Neural cell (in vitro differentiated cells): Measurements from ENCODE around the gene FGF14. TPM values are rescaled to one million over a fixed set of nuclear protein-coding genes. Genes with fewer than 3 reads are reported as not detected.

ENCODE experiments used
- H2AFZ ChIP-seq: fragments of 200-600, 300-800 bp; sonication (generic), shearing (Covaris generic); 2 replicates; pipeline ENCODE4 v1.6.0; 2014; ENCODE audit warnings: low read depth, mild to moderate bottlenecking, antibody characterized with exemption, low read length, moderate library complexity
- H3F3A ChIP-seq: fragments of 200-600 bp; shearing (Covaris generic); 2 replicates; pipeline ENCODE4 v1.6.1; 2016; ENCODE audit warnings: mild to moderate bottlenecking, moderate library complexity, mixed read lengths, antibody characterized with exemption, low read length; ENCODE audit not compliant: insufficient read depth, poor library complexity, severe bottlenecking
- H3K27ac ChIP-seq: fragments of 200-600, 300-800 bp; sonication (generic), shearing (Covaris generic); 2 replicates; pipeline ENCODE4 v1.5.1; 2014; ENCODE audit warnings: mild to moderate bottlenecking, low read length, moderate library complexity
- H3K27me3 ChIP-seq: fragments of 300-800, 200-600 bp; sonication (generic), shearing (Covaris generic); 2 replicates; pipeline ENCODE4 v1.6.0; 2014; ENCODE audit warnings: mild to moderate bottlenecking, low read depth, low read length, moderate library complexity; ENCODE audit not compliant: insufficient read depth
- H3K36me3 ChIP-seq: fragments of 300-800, 200-600 bp; sonication (generic), shearing (Covaris generic); 2 replicates; pipeline ENCODE4 v1.5.1; 2014; ENCODE audit warnings: mild to moderate bottlenecking, antibody characterized with exemption, low read length, moderate library complexity; ENCODE audit not compliant: insufficient read depth
- H3K4me2 ChIP-seq: fragments of 300-800, 200-600 bp; sonication (generic), shearing (Covaris generic); 2 replicates; pipeline ENCODE4 v1.6.0; 2014; ENCODE audit warnings: mild to moderate bottlenecking, low read length
- H3K4me3 ChIP-seq: fragments of 300-800, 200-600 bp; sonication (generic), shearing (Covaris generic); 2 replicates; pipeline ENCODE4 v1.5.1; 2014; ENCODE audit warnings: mild to moderate bottlenecking, low read length, moderate library complexity
- H3K79me2 ChIP-seq: fragments of 200-600 bp; shearing (Covaris generic); replicated peaks from 2 replicates; pipeline ENCODE4 v1.6.0; 2014; ENCODE audit warnings: mild to moderate bottlenecking, low read length, moderate library complexity; ENCODE audit not compliant: insufficient read depth
- H3K9ac ChIP-seq: fragments of 300-800, 200-600 bp; sonication (generic), shearing (Covaris generic); 2 replicates; pipeline ENCODE4 v1.6.1; 2016; ENCODE audit warnings: mild to moderate bottlenecking, low read length, mixed read lengths
- H3K9me2 ChIP-seq: fragments of 200-600 bp; shearing (Covaris generic); 2 replicates; pipeline ENCODE4 v1.6.1; 2016; ENCODE audit warnings: mild to moderate bottlenecking, low read length, mixed read lengths; ENCODE audit not compliant: insufficient read depth
- H3K9me3 ChIP-seq: fragments of 200-600, 300-800 bp; sonication (generic), shearing (Covaris generic); 2 replicates; pipeline ENCODE4 v1.6.1; 2016; ENCODE audit warnings: mild to moderate bottlenecking, mixed run types, low read length, moderate library complexity, mixed read lengths
- H4K20me1 ChIP-seq: fragments of 200-600 bp; shearing (Covaris generic); 2 replicates; pipeline ENCODE4 v1.6.1; 2016; ENCODE audit warnings: mild to moderate bottlenecking, mixed run types; ENCODE audit not compliant: insufficient read depth
- EP300 ChIP-seq: fragments of 450-650 bp; conservative IDR thresholded peaks from 2 replicates; pipeline ENCODE4 v1.6.1; 2014; ENCODE audit warnings: antibody characterized with exemption, mild to moderate bottlenecking, moderate library complexity; ENCODE audit not compliant: poor library complexity, severe bottlenecking
- EZH2 ChIP-seq: fragments of 200-600, 300-800 bp; shearing (Covaris generic), sonication (generic); IDR thresholded peaks from 2 replicates; pipeline ENCODE4 v1.6.1; 2014; ENCODE audit warnings: antibody characterized with exemption, low read length, borderline replicate concordance, mild to moderate bottlenecking; ENCODE audit not compliant: insufficient read depth, poor library complexity, severe bottlenecking
- MXI1 ChIP-seq: fragments of 450-650 bp; conservative IDR thresholded peaks from 2 replicates; pipeline ENCODE4 v1.6.1; 2014; ENCODE audit warnings: antibody characterized with exemption, mild to moderate bottlenecking; ENCODE audit not compliant: poor library complexity, severe bottlenecking
- POLR2AphosphoS5 ChIP-seq: IDR thresholded peaks from 2 replicates; pipeline ENCODE4 v1.6.1; 2012
- RAD21 ChIP-seq: fragments of 450-650 bp; conservative IDR thresholded peaks from 2 replicates; pipeline ENCODE4 v1.6.1; 2014; ENCODE audit warnings: antibody characterized with exemption, mild to moderate bottlenecking, moderate library complexity
- SMC3 ChIP-seq: fragments of 450-650 bp; conservative IDR thresholded peaks from 2 replicates; pipeline ENCODE4 v1.6.1; 2014; ENCODE audit warnings: antibody characterized with exemption, mild to moderate bottlenecking, moderate library complexity; ENCODE audit not compliant: poor library complexity
- TAF1 ChIP-seq: IDR thresholded peaks from 2 replicates; pipeline ENCODE4 v1.6.1; 2012; ENCODE audit warnings: low read depth
- polyA plus RNA-seq: library from polyadenylated mRNA; depleted of rRNA; stranded (reverse); fragments of >200 nt; gene quantifications from 2 replicates; pipeline ENCODE4 v1.2.3, GENCODE V29; 2014
- TF ChIP-seq, protein P1 (sequence below): IDR thresholded peaks from 2 replicates; pipeline ENCODE4 v1.6.1; 2012; ENCODE audit warnings: borderline replicate concordance
- TF ChIP-seq, protein P2 (sequence below): fragments of 450-650 bp; IDR thresholded peaks from 2 replicates; pipeline ENCODE4 v1.5.1; 2014; ENCODE audit warnings: antibody characterized with exemption, mild to moderate bottlenecking, moderate library complexity; ENCODE audit not compliant: poor library complexity, severe bottlenecking

The FGF14 gene
- polyA plus RNA-seq, 1 donor from 2014 or later = 36.4 TPM

DNA sequence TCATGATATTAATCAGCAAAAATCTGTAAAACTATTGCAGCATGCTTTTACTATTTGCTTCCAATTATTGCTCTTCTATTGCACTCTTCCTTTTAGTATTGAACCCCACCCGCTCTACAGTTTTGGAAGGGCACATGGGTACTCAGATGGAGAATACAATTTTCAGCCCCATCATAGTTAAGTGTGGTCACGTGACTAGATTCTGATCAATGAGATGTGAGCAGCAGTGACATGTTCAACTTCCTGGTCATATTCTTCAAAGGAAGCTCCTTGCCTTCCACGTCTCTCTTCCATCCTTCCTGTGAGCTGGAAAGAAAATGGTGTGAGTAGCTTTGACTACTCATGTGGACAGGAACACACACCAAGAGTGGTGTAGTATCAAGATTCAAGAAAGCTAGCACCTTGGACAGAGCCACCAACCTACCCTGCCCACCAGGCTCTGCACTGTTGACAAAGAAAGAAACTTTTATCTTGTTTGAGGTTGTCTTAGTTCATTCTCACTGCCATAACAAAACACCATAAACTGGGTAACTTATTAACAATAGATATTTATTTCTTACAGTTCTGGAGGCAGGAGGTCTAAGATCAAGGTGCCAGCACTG lies 3.8 kb upstream of the FGF14 start (continued):
- TF ChIP-seq SMC3 (no peak), RAD21 (no peak), EP300 (no peak)

DNA sequence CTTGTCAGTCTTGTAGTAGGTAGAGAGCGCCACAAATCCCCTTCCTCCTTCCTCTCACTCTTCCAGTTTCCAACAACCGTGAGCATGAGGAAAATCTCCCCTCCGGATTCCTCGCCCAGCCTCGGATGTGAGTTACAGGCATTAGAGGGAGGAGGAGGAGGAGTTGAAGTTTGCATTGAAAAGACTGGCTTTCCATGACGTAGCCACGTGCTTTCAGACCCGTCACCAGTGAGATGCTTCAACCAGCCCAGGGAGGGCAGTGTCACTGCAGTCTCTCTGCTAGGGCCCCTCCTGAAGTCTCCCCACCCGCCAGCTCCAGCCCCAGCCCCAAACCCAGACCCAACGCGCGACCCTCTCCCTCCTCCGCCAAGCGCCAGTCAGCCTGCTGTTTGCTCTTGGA lies 442 bp upstream of the FGF14 start:
- H3K9me2 ChIP-seq = no peaks in the 10 kb centered on the region
- peak overlapping the region; percentile 54 for H3K4me2 ChIP-seq
- peaks cover 44% of the 10 kb centered on the region for H3K27me3 ChIP-seq
- peak overlapping the region; percentile 48 for H2AFZ ChIP-seq
- peak overlapping the region; percentile 60 for H3K9ac ChIP-seq
- no peaks in the 10 kb centered on the region for H3K36me3 ChIP-seq
- H3K27ac ChIP-seq = peak overlapping the region; percentile 39
- H3K79me2 ChIP-seq = no peaks in the 10 kb centered on the region
- H3F3A ChIP-seq = peaks cover 5% of the 10 kb centered on the region
- peak overlapping the region; percentile 80 for H3K4me3 ChIP-seq
- TF ChIP-seq, protein P1, sequence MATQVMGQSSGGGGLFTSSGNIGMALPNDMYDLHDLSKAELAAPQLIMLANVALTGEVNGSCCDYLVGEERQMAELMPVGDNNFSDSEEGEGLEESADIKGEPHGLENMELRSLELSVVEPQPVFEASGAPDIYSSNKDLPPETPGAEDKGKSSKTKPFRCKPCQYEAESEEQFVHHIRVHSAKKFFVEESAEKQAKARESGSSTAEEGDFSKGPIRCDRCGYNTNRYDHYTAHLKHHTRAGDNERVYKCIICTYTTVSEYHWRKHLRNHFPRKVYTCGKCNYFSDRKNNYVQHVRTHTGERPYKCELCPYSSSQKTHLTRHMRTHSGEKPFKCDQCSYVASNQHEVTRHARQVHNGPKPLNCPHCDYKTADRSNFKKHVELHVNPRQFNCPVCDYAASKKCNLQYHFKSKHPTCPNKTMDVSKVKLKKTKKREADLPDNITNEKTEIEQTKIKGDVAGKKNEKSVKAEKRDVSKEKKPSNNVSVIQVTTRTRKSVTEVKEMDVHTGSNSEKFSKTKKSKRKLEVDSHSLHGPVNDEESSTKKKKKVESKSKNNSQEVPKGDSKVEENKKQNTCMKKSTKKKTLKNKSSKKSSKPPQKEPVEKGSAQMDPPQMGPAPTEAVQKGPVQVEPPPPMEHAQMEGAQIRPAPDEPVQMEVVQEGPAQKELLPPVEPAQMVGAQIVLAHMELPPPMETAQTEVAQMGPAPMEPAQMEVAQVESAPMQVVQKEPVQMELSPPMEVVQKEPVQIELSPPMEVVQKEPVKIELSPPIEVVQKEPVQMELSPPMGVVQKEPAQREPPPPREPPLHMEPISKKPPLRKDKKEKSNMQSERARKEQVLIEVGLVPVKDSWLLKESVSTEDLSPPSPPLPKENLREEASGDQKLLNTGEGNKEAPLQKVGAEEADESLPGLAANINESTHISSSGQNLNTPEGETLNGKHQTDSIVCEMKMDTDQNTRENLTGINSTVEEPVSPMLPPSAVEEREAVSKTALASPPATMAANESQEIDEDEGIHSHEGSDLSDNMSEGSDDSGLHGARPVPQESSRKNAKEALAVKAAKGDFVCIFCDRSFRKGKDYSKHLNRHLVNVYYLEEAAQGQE = no peak
- peak; percentile 40 for TF ChIP-seq POLR2AphosphoS5
- TF ChIP-seq EP300 = no peak
- TF ChIP-seq MXI1 = peak; percentile 70
- peak; percentile 47 for TF ChIP-seq RAD21
- no peak for TF ChIP-seq TAF1
- peak; percentile 57 for TF ChIP-seq SMC3
- no peak for TF ChIP-seq EZH2
- TF ChIP-seq, protein P2, sequence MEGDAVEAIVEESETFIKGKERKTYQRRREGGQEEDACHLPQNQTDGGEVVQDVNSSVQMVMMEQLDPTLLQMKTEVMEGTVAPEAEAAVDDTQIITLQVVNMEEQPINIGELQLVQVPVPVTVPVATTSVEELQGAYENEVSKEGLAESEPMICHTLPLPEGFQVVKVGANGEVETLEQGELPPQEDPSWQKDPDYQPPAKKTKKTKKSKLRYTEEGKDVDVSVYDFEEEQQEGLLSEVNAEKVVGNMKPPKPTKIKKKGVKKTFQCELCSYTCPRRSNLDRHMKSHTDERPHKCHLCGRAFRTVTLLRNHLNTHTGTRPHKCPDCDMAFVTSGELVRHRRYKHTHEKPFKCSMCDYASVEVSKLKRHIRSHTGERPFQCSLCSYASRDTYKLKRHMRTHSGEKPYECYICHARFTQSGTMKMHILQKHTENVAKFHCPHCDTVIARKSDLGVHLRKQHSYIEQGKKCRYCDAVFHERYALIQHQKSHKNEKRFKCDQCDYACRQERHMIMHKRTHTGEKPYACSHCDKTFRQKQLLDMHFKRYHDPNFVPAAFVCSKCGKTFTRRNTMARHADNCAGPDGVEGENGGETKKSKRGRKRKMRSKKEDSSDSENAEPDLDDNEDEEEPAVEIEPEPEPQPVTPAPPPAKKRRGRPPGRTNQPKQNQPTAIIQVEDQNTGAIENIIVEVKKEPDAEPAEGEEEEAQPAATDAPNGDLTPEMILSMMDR = peak; percentile 63
- no peaks in the 10 kb centered on the region for H3K9me3 ChIP-seq
- H4K20me1 ChIP-seq = no peaks in the 10 kb centered on the region

DNA sequence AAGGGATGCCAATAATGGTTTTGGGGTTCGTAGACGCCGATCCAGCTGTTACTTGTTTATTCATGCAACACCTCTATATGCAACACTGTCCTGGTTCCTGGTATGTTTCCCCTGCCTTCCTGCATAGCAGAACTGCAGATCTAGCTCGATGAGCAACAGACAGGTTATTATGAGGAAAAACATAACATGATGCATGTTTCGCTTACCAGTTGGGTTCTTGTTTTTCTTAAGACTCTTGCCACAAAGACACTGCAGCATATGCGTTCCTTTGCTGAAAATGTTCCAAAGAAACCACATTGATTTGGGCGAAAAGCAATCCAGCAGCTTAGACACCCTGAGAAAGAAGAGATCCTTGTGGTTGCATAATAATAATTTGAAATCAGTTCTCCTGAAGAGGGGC lies 583 bp downstream of the FGF14 start:
- H3K27ac ChIP-seq = peak overlapping the region; percentile 39
- H3K36me3 ChIP-seq = no peaks in the 10 kb centered on the region
- no peak for TF ChIP-seq TAF1
- TF ChIP-seq RAD21 = peak; percentile 7
- peaks cover 44% of the 10 kb centered on the region for H3K27me3 ChIP-seq
- H3K9ac ChIP-seq = peak overlapping the region; percentile 60
- H3K9me2 ChIP-seq = no peaks in the 10 kb centered on the region
- H3K4me3 ChIP-seq = peak overlapping the region; percentile 80
- no peaks in the 10 kb centered on the region for H3K79me2 ChIP-seq
- peaks cover 5% of the 10 kb centered on the region for H3F3A ChIP-seq
- H3K9me3 ChIP-seq = no peaks in the 10 kb centered on the region
- H4K20me1 ChIP-seq = no peaks in the 10 kb centered on the region
- peak overlapping the region; percentile 7 for H2AFZ ChIP-seq
- H3K4me2 ChIP-seq = peak overlapping the region; percentile 54
